DLD1 (cell line): ENCODE results near the gene FRMD4A.

Source experiments
- in situ Hi-C: cut with HindIII; loops from 2 replicates; pipeline ENCODE4 v1.10.0; 2017; ENCODE audit warnings: low sequenced_read_pairs

FRMD4A gene

DNA sequence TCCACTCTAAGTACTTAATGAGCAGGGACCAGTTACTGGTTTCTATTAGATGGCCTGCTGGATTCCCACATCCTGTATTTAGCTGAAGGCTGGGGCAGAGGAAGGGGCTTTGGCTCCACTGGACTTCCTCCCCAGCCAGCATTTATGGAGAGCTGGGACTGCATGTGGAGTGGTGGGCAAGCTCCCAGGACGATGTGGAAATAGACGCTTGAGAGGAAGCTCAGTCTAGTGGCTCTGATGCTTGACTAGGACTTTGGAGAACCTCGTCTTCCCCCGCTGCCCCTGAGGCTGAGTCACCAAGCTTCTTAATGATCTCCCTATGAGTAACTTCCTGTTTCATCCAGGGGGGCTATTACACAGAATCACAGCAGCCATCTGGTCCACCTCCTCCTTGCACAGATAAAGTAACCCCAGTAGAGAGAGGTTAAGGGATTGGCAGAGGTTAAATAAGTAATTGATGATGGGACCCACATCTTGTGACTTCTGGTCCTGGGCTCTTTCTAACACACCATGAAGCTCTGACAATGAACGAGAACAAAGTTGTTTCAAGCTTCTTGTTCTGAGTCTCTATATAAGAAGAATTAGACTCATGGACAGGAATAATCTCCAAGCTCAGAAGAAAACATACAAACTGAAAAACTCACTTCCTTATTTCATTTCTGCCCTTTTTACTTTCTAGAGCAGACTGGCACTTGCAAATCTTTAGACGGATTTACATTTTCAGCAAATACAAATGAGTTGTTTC is 617.7 kb downstream of the FRMD4A start:
- in situ Hi-C loops: no loop called here

GRCh38 chr10:13712476-13712836 is 618.3 kb downstream of the FRMD4A start:
- in situ Hi-C loops: no loop called here

DNA sequence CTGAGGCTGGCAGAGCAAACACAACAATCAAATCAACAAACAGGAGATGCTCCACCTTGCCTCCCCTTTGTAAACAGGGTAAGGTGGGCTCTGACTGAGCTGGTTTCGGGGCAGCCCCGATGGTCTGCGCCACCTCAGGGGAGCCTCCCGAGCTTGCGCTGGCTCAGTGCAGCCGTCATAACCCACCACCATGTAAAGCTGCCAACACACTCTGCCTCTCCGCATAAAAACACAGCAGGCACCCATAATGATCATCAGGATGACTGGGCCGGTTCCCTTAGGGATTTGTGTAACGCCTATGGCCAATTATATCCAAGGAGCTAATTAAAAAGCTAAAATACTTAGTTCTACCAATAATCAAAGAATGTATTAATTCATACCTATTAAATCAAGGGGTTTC is 619.4 kb downstream of the FRMD4A start:
- in situ Hi-C loops: no loop called here

- in situ Hi-C loops: no loop called here
Observed at GRCh38 chr10:13709931-13710650, 620.6 kb downstream of the FRMD4A start.

- in situ Hi-C loops: no loop called here
Observed at GRCh38 chr10:13708256-13708990, 622.3 kb downstream of the FRMD4A start.

- in situ Hi-C loops: no loop called here
Observed at GRCh38 chr10:13707156-13707881, 623.4 kb downstream of the FRMD4A start.

- in situ Hi-C loops: no loop called here
Observed at GRCh38 chr10:13706604-13707003, 624.1 kb downstream of the FRMD4A start.

DNA sequence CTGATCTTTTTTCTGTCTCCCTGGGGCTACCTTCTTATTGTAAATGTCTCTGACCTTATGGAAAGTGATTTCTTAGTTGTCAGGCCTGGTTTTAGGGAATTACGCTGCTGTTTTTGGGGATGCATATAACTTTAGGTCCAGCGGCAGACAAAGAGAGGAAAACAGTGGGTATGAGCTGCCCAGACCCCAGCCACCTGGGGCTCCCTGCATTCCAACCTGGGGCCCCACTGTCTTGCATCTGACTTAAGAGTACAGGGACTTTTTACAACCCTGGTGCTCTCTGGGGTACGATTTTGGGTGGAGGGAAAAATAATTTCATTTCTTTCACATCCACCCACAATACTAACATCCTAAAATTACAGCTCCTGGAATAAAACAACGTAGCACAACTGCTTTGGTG is 624.5 kb downstream of the FRMD4A start:
- in situ Hi-C loops: no loop called here

GRCh38 chr10:13705526-13706174 is 625.1 kb downstream of the FRMD4A start:
- in situ Hi-C loops: no loop called here

GRCh38 chr10:13704964-13705363 is 625.8 kb downstream of the FRMD4A start:
- in situ Hi-C loops: no loop called here

DNA sequence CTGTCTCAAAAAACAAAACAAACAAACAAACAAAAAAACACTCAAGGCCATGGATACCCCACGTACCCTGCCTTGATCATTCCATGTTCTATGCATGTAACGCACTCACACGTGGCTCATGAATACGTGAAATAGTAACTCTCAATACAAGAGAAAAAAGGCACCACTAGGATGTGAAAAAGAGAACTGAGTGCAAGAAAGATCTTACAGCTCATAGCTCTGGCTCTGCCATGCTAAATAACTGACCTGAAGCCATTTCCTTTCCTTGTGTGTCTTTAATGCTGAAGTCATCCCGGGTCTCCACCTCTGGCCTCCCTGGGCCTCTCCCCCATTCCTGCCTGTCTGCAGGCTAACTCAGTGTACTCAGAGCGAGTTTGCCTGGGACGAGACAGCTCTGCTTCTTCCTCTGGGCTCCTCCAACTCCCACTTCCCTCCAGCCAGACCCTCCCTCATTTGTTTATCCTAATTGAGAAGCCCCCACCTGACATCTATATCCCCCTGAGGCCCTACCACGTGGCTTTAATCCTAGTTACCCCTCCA is 626.7 kb downstream of the FRMD4A start:
- in situ Hi-C loops: no loop called here

- in situ Hi-C loops: no loop called here
Observed at GRCh38 chr10:13703101-13703818, 627.5 kb downstream of the FRMD4A start.

- in situ Hi-C loops: no loop called here
Observed at GRCh38 chr10:13701157-13701919, 629.4 kb downstream of the FRMD4A start.

- in situ Hi-C loops: no loop called here
Observed at GRCh38 chr10:13700473-13701144, 630.1 kb downstream of the FRMD4A start.

- in situ Hi-C loops: no loop called here
Observed at GRCh38 chr10:13699216-13699615, 631.5 kb downstream of the FRMD4A start.

GRCh38 chr10:13698217-13698616 is 632.5 kb downstream of the FRMD4A start:
- in situ Hi-C loops: no loop called here

- in situ Hi-C loops: no loop called here
Observed at GRCh38 chr10:13696071-13696470, 634.7 kb downstream of the FRMD4A start.

DNA sequence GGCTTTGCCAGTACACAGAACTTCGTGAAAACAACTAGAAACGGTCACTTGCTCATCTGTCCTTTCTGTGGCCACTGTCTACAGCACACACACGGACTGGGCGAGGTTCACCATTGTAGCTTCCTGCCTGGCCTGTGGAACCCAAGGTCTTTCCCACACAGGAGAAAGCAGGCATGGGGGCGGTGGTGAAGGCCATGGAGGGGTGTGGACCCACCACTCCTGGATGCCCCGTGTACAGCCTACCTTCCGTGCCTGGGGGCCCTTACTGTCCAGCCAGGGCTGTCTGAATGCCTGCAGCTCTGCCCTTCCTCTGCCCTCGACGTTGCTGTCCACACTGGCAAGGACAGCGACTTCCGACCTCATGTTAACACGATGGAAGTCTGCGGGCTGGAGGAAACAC is 635.1 kb downstream of the FRMD4A start:
- in situ Hi-C loops: no loop called here
